ENCODE results near the gene CPLX1.

CPLX1 gene

GRCh38 chr4:869776-870175 lies 43.8 kb upstream of the CPLX1 start:
- no peak overlapping the region for H3K4me3 ChIP-seq (replicated peaks in 1 of 2; ENCODE audit: low read depth in 2 of 2, low read length in 2 of 2)
- no peak for DNase-seq (ENCODE audit: low read depth in 2 of 2)
- TF ChIP-seq CTCF (IDR thresholded peaks at IDR 0.05; ENCODE audit: low read depth, low read length), result no peak

- TF ChIP-seq CTCF (IDR thresholded peaks at IDR 0.05; ENCODE audit: low read depth, low read length), result no peak
- DNase-seq (ENCODE audit: low read depth in 2 of 2), result no peak
- no peak overlapping the region for H3K4me3 ChIP-seq (replicated peaks in 1 of 2; ENCODE audit: low read depth in 2 of 2, low read length in 2 of 2)
These were observed 42.5 kb upstream of the CPLX1 start for GRCh38 chr4:868421-868820.

GRCh38 chr4:867526-868250 lies 41.8 kb upstream of the CPLX1 start:
- no peak for DNase-seq (ENCODE audit: low read depth in 2 of 2)
- TF ChIP-seq CTCF (IDR thresholded peaks at IDR 0.05; ENCODE audit: low read depth, low read length), result no peak
- H3K4me3 ChIP-seq (replicated peaks in 1 of 2; ENCODE audit: low read depth in 2 of 2, low read length in 2 of 2), result no peak overlapping the region

- no peak for TF ChIP-seq CTCF (IDR thresholded peaks at IDR 0.05; ENCODE audit: low read depth, low read length)
- no peak for DNase-seq (ENCODE audit: low read depth in 2 of 2)
- no peak overlapping the region for H3K4me3 ChIP-seq (replicated peaks in 1 of 2; ENCODE audit: low read depth in 2 of 2, low read length in 2 of 2)
These were observed 40.9 kb upstream of the CPLX1 start for GRCh38 chr4:866761-867390.

GRCh38 chr4:866068-866760 lies 40.3 kb upstream of the CPLX1 start:
- H3K4me3 ChIP-seq (replicated peaks in 1 of 2; ENCODE audit: low read depth in 2 of 2, low read length in 2 of 2), result no peak overlapping the region
- DNase-seq (ENCODE audit: low read depth in 2 of 2), result no peak
- TF ChIP-seq CTCF (IDR thresholded peaks at IDR 0.05; ENCODE audit: low read depth, low read length), result no peak

- H3K4me3 ChIP-seq (replicated peaks in 1 of 2; ENCODE audit: low read depth in 2 of 2, low read length in 2 of 2), result no peak overlapping the region
- DNase-seq (ENCODE audit: low read depth in 2 of 2), result no peak
- TF ChIP-seq CTCF (IDR thresholded peaks at IDR 0.05; ENCODE audit: low read depth, low read length), result no peak
These were observed 39.6 kb upstream of the CPLX1 start for GRCh38 chr4:865572-865971.
